HCT116 (cell line): ENCODE results near the gene FCRLB. TPM values are rescaled to one million over a fixed set of nuclear protein-coding genes. Genes with fewer than 3 reads are reported as not detected.
A peak's percentile ranks its signal among the peaks of the same experiment; 100 is the strongest.

ENCODE experiments used
- ATAC-seq: fragments of 200-7000 bp; cut with Tn5 transposase; 2 replicates; pipeline ENCODE4 v1.9.1; 2020; ENCODE audit warnings: mild to moderate bottlenecking, moderate library complexity
- BruUV-seq: library from RNA; stranded (reverse); fragments of 400-500 nt; replicated peaks from 2 replicates; lab custom pipeline; 2021; lab: Mats Ljungman, UMichigan
- CTCF ChIA-PET: fragments of 300-600 bp; sonication (Branson Sonifier 250); formaldehyde crosslinking; loops from one replicate; lab custom pipeline; 2021; ENCODE audit warnings: antibody characterized with exemption; lab: Charles Lee
- POLR2A ChIA-PET: fragments of 300-600, 350-600 bp; sonication (Branson Sonifier 250); formaldehyde crosslinking; loops from one replicate; lab custom pipeline; 2021; ENCODE audit warnings: antibody characterized with exemption; lab: Charles Lee
- RAD21 ChIA-PET, 2 experiments: fragments of 300-600 bp; sonication (Branson Sonifier 250); formaldehyde crosslinking; loops; one replicate each; lab custom pipeline; 2023; ENCODE audit warnings: low total read pairs in 2 of 2; ENCODE audit not compliant: uncharacterized antibody in 2 of 2, unreplicated experiment in 2 of 2, low non-redundant PET in 1 of 2; lab: Charles Lee
- DNase-seq: peaks from one replicate; pipeline ENCODE4 v3.0.0-alpha.2; 2010; ENCODE audit warnings: low read depth, low spot score
- H2AFZ ChIP-seq: fragments of 200-600 bp; shearing (Covaris generic), sonication (generic); 2 replicates; pipeline ENCODE4 v1.6.1; 2017; ENCODE audit warnings: low read depth, mixed run types, mixed read lengths, antibody characterized with exemption, low read length; ENCODE audit not compliant: poor library complexity, severe bottlenecking
- H3K27ac ChIP-seq: 2 replicates; pipeline ENCODE4 v1.5.1; 2012; ENCODE audit warnings: low read depth, low read length
- H3K27me3 ChIP-seq: fragments of 200-600 bp; sonication (generic); 2 replicates; pipeline ENCODE4 v1.6.1; 2016; ENCODE audit warnings: mixed run types, low read length, mixed read lengths; ENCODE audit not compliant: insufficient read depth
- H3K36me3 ChIP-seq, 2 experiments: fragments of 200-500 bp in 1 of 2; fragments of 200-600 bp in 1 of 2; sonication (Bioruptor generic) in 1 of 2; sonication (generic) in 1 of 2; 2 replicates each; pipeline versions ENCODE4 v1.5.1 to v1.6.1; 2014 to 2016; ENCODE audit warnings: low read length in 2 of 2, inconsistent platforms in 1 of 2, mixed read lengths in 1 of 2, mixed run types in 1 of 2; ENCODE audit not compliant: insufficient read depth in 2 of 2, control insufficient read depth in 1 of 2
- H3K4me1 ChIP-seq, 2 experiments: fragments of 200-600 bp in 1 of 2; sonication (generic) in 1 of 2; 2 replicates each; pipeline versions ENCODE4 v1.5.1 to v1.6.1; 2012 to 2017; ENCODE audit warnings: low read length in 2 of 2, inconsistent platforms in 1 of 2, mild to moderate bottlenecking in 1 of 2, mixed read lengths in 1 of 2, mixed run types in 1 of 2, moderate library complexity in 1 of 2; ENCODE audit not compliant: insufficient read depth in 2 of 2, control insufficient read depth in 1 of 2
- H3K4me2 ChIP-seq: fragments of 200-600 bp; sonication (generic); 2 replicates; pipeline ENCODE4 v1.6.1; 2017; ENCODE audit warnings: mixed run types, low read length, mixed read lengths
- H3K4me3 ChIP-seq, 2 experiments: fragments of 200-600 bp in 1 of 2; sonication (generic) in 1 of 2; replicated peaks in 1 of 2; 2 replicates each; pipeline ENCODE4 v1.5.1; 2011 to 2016; ENCODE audit warnings: low read length in 2 of 2, control low read depth in 1 of 2, low read depth in 1 of 2, mild to moderate bottlenecking in 1 of 2, mixed read lengths in 1 of 2, mixed run types in 1 of 2
- H3K79me2 ChIP-seq: fragments of 200-600 bp; sonication (generic); 2 replicates; pipeline ENCODE4 v1.6.1; 2017; ENCODE audit warnings: mild to moderate bottlenecking, mixed run types, low read length, moderate library complexity, mixed read lengths; ENCODE audit not compliant: insufficient read depth
- H3K9ac ChIP-seq: fragments of 200-600 bp; sonication (generic); 2 replicates; pipeline ENCODE4 v1.6.1; 2016; ENCODE audit warnings: low read length, mixed read lengths
- H3K9me2 ChIP-seq: fragments of 200-600 bp; sonication (generic), shearing (Covaris generic); 2 replicates; pipeline ENCODE4 v1.6.1; 2017; ENCODE audit warnings: mixed run types, mild to moderate bottlenecking, moderate library complexity; ENCODE audit not compliant: insufficient read depth
- H3K9me3 ChIP-seq, 2 experiments: fragments of 200-500 bp in 1 of 2; fragments of 200-600 bp in 1 of 2; sonication (Bioruptor generic) in 1 of 2; sonication (generic) in 1 of 2; 2 replicates each; pipeline ENCODE4 v1.6.1; 2014 to 2017; ENCODE audit warnings: low read length in 2 of 2, mixed read lengths in 2 of 2, inconsistent platforms in 1 of 2, low read depth in 1 of 2, mild to moderate bottlenecking in 1 of 2, mixed run types in 1 of 2, moderate library complexity in 1 of 2; ENCODE audit not compliant: control insufficient read depth in 1 of 2, insufficient read depth in 1 of 2
- H4K20me1 ChIP-seq: fragments of 200-600 bp; sonication (generic), shearing (Covaris generic); 2 replicates; pipeline ENCODE4 v1.6.1; 2017; ENCODE audit warnings: mixed run types, mild to moderate bottlenecking, moderate library complexity; ENCODE audit not compliant: insufficient read depth
- ATF3 ChIP-seq: IDR thresholded peaks from 2 replicates; pipeline ENCODE4 v1.6.1; 2012
- CBX3 ChIP-seq: IDR thresholded peaks from 2 replicates; pipeline ENCODE4 v1.6.1; 2012; ENCODE audit warnings: low read depth
- CTCF ChIP-seq, 3 experiments: fragments of 200-600 bp in 1 of 3; sonication (generic) in 1 of 3; IDR thresholded peaks in 2 of 3; conservative IDR thresholded peaks in 1 of 3; 2 replicates each; pipeline ENCODE4 v1.5.1; 2012 to 2017; ENCODE audit warnings: low read depth in 2 of 3, low read length in 2 of 3, antibody characterized with exemption in 1 of 3, borderline replicate concordance in 1 of 3, control low read depth in 1 of 3, mild to moderate bottlenecking in 1 of 3, mixed read lengths in 1 of 3, mixed run types in 1 of 3, moderate library complexity in 1 of 3; ENCODE audit not compliant: insufficient read depth in 1 of 3
- ELF1 ChIP-seq: IDR thresholded peaks from 2 replicates; pipeline ENCODE4 v1.6.1; 2012; ENCODE audit warnings: low read depth, borderline replicate concordance
- FOSL1 ChIP-seq: IDR thresholded peaks from 2 replicates; pipeline ENCODE4 v1.6.1; 2012; ENCODE audit warnings: low read depth
- JUND ChIP-seq: IDR thresholded peaks from 2 replicates; pipeline ENCODE4 v1.6.1; 2012
- MAX ChIP-seq: IDR thresholded peaks from 2 replicates; pipeline ENCODE4 v1.6.1; 2012
- POLR2AphosphoS5 ChIP-seq: IDR thresholded peaks from 2 replicates; pipeline ENCODE4 v1.6.1; 2011; ENCODE audit warnings: mild to moderate bottlenecking, low read depth, low read length, moderate library complexity
- RAD21 ChIP-seq: IDR thresholded peaks from 2 replicates; pipeline ENCODE4 v1.6.1; 2012; ENCODE audit warnings: low read depth, mild to moderate bottlenecking
- SIN3A ChIP-seq: IDR thresholded peaks from 2 replicates; pipeline ENCODE4 v1.6.1; 2012; ENCODE audit warnings: low read depth
- SP1 ChIP-seq: IDR thresholded peaks from 2 replicates; pipeline ENCODE4 v1.6.1; 2012; ENCODE audit warnings: low read depth
- TCF7L2 ChIP-seq: IDR thresholded peaks from 2 replicates; pipeline ENCODE4 v1.7.0; 2011; ENCODE audit warnings: borderline replicate concordance, inconsistent platforms; ENCODE audit not compliant: insufficient read depth, insufficient read length; ENCODE audit errors: extremely low read depth
- YY1 ChIP-seq: IDR thresholded peaks from 2 replicates; pipeline ENCODE4 v1.6.1; 2011; ENCODE audit warnings: low read length, low read depth, moderate library complexity, mild to moderate bottlenecking; ENCODE audit not compliant: insufficient replicate concordance; ENCODE audit errors: extremely low read depth
- ZBTB33 ChIP-seq: IDR thresholded peaks from 2 replicates; pipeline ENCODE4 v1.6.1; 2011; ENCODE audit warnings: mild to moderate bottlenecking, low read length, moderate library complexity; ENCODE audit not compliant: insufficient replicate concordance; ENCODE audit errors: extremely low read depth
- intact Hi-C: fragments of 100-400 bp; cut with micrococcal nuclease; formaldehyde crosslinking; loops from 2 replicates; pipeline ENCODE4 v1.10.0; 2022
- total RNA-seq: library from RNA; stranded (reverse); gene quantifications from one replicate; pipeline ENCODE4 v1.2.1, GENCODE V29; 2021; ENCODE audit not compliant: unreplicated experiment

Gene FCRLB
- total RNA-seq, 1 experiment from 2014 or later = 1.0 TPM

- RAD21 ChIA-PET = no interaction called here
- Histone ChIP-seq H2AFZ (peak within 1 kb of the TSS; percentile 90), H3K9me3 (no peaks in the 10 kb centered on the region), H3K27ac (peak within 1 kb of the TSS; percentile 46), H3K9ac (peak within 1 kb of the TSS; percentile 93), H3K79me2 (peaks cover 50% of the 10 kb centered on the region), H4K20me1 (no peaks in the 10 kb centered on the region), H3K36me3 (no peaks in the 10 kb centered on the region), H3K27me3 (no peaks in the 10 kb centered on the region), H3K4me3 (peak within 1 kb of the TSS; percentile 63 to 97)
- intact Hi-C loops = loop anchor here (1.0 kb wide), 1 partner anchor 271 kb away; no protein-coding TSS in a partner anchor
- POLR2A ChIA-PET = interaction anchor here (1.1 kb wide), 1 partner anchor 17 kb away, joined by 3 read pairs; the partner anchor contains the start of gene DUSP12
- CTCF ChIA-PET = interaction anchor here (1.4 to 1.8 kb wide), 2 partner anchors 26 to 271 kb away, joined by 5 to 7 read pairs; no protein-coding TSS in a partner anchor
- peak; percentile 61 for ATAC-seq
- peak; percentile 92 for DNase-seq
- no peak for TF ChIP-seq TCF7L2
- TF ChIP-seq CBX3 = peak; percentile 97
- TF ChIP-seq POLR2AphosphoS5 = peak; percentile 90
- TF ChIP-seq RAD21 = no peak
- peak; percentile 90 for TF ChIP-seq ELF1
- TF ChIP-seq MAX = peak; percentile 90
- peak; percentile 92 for TF ChIP-seq ZBTB33
- TF ChIP-seq JUND = peak; percentile 52; the same call in 1 of the 2 replicates
- TF ChIP-seq SIN3A = peak; percentile 96
- TF ChIP-seq ATF3 = no peak
- TF ChIP-seq SP1 = peak; percentile 95
- TF ChIP-seq CTCF (IDR thresholded peaks at IDR 0.05 in 2 of 3, conservative IDR thresholded peaks at IDR 0.05 in 1 of 3; ENCODE audit: borderline replicate concordance in 1 of 3, insufficient read depth in 1 of 3, low read depth in 2 of 3, low read length in 2 of 3) = no peak
- peak; percentile 79 for TF ChIP-seq YY1
- peak; percentile 35; the same call in 1 of the 2 replicates for TF ChIP-seq FOSL1
- TF ChIP-seq, all 23 proteins: peak for 10
- TSS peak; percentile 61 for BruUV-seq
- Histone ChIP-seq H3K9me2 (no peaks in the 10 kb centered on the region), H3K4me1 (peaks cover 13 to 31% of the 10 kb centered on the region in 2 experiments; a peak in 3 of 4 replicates), H3K4me2 (peak within 1 kb of the TSS; percentile 79)
These were observed 45.0 kb downstream of the FCRLB start, which contains the start of gene ATF6 for GRCh38 chr1:161766102-161766981. Gene ATF6 (plus strand): TSS chr1:161766320. CDS start chr1:161766361, 41 bp downstream.
